Neural cell (in vitro differentiated cells): ENCODE measurements around the gene CLEC4F. TPM values are rescaled to one million over a fixed set of nuclear protein-coding genes. Genes with fewer than 3 reads are reported as not detected.

Experiments used
- H2AFZ ChIP-seq: fragments of 200-600, 300-800 bp; sonication (generic), shearing (Covaris generic); 2 replicates; pipeline ENCODE4 v1.6.0; 2014; ENCODE audit warnings: low read depth, mild to moderate bottlenecking, antibody characterized with exemption, low read length, moderate library complexity
- H3F3A ChIP-seq: fragments of 200-600 bp; shearing (Covaris generic); 2 replicates; pipeline ENCODE4 v1.6.1; 2016; ENCODE audit warnings: mild to moderate bottlenecking, moderate library complexity, mixed read lengths, antibody characterized with exemption, low read length; ENCODE audit not compliant: insufficient read depth, poor library complexity, severe bottlenecking
- H3K27ac ChIP-seq: fragments of 200-600, 300-800 bp; sonication (generic), shearing (Covaris generic); 2 replicates; pipeline ENCODE4 v1.5.1; 2014; ENCODE audit warnings: mild to moderate bottlenecking, low read length, moderate library complexity
- H3K27me3 ChIP-seq: fragments of 300-800, 200-600 bp; sonication (generic), shearing (Covaris generic); 2 replicates; pipeline ENCODE4 v1.6.0; 2014; ENCODE audit warnings: mild to moderate bottlenecking, low read depth, low read length, moderate library complexity; ENCODE audit not compliant: insufficient read depth
- H3K36me3 ChIP-seq: fragments of 300-800, 200-600 bp; sonication (generic), shearing (Covaris generic); 2 replicates; pipeline ENCODE4 v1.5.1; 2014; ENCODE audit warnings: mild to moderate bottlenecking, antibody characterized with exemption, low read length, moderate library complexity; ENCODE audit not compliant: insufficient read depth
- H3K4me2 ChIP-seq: fragments of 300-800, 200-600 bp; sonication (generic), shearing (Covaris generic); 2 replicates; pipeline ENCODE4 v1.6.0; 2014; ENCODE audit warnings: mild to moderate bottlenecking, low read length
- H3K4me3 ChIP-seq: fragments of 300-800, 200-600 bp; sonication (generic), shearing (Covaris generic); 2 replicates; pipeline ENCODE4 v1.5.1; 2014; ENCODE audit warnings: mild to moderate bottlenecking, low read length, moderate library complexity
- H3K79me2 ChIP-seq: fragments of 200-600 bp; shearing (Covaris generic); replicated peaks from 2 replicates; pipeline ENCODE4 v1.6.0; 2014; ENCODE audit warnings: mild to moderate bottlenecking, low read length, moderate library complexity; ENCODE audit not compliant: insufficient read depth
- H3K9ac ChIP-seq: fragments of 300-800, 200-600 bp; sonication (generic), shearing (Covaris generic); 2 replicates; pipeline ENCODE4 v1.6.1; 2016; ENCODE audit warnings: mild to moderate bottlenecking, low read length, mixed read lengths
- H3K9me2 ChIP-seq: fragments of 200-600 bp; shearing (Covaris generic); 2 replicates; pipeline ENCODE4 v1.6.1; 2016; ENCODE audit warnings: mild to moderate bottlenecking, low read length, mixed read lengths; ENCODE audit not compliant: insufficient read depth
- H3K9me3 ChIP-seq: fragments of 200-600, 300-800 bp; sonication (generic), shearing (Covaris generic); 2 replicates; pipeline ENCODE4 v1.6.1; 2016; ENCODE audit warnings: mild to moderate bottlenecking, mixed run types, low read length, moderate library complexity, mixed read lengths
- H4K20me1 ChIP-seq: fragments of 200-600 bp; shearing (Covaris generic); 2 replicates; pipeline ENCODE4 v1.6.1; 2016; ENCODE audit warnings: mild to moderate bottlenecking, mixed run types; ENCODE audit not compliant: insufficient read depth
- CTCF ChIP-seq: fragments of 450-650 bp; IDR thresholded peaks from 2 replicates; pipeline ENCODE4 v1.5.1; 2014; ENCODE audit warnings: antibody characterized with exemption, mild to moderate bottlenecking, moderate library complexity; ENCODE audit not compliant: poor library complexity, severe bottlenecking
- EP300 ChIP-seq: fragments of 450-650 bp; conservative IDR thresholded peaks from 2 replicates; pipeline ENCODE4 v1.6.1; 2014; ENCODE audit warnings: antibody characterized with exemption, mild to moderate bottlenecking, moderate library complexity; ENCODE audit not compliant: poor library complexity, severe bottlenecking
- EZH2 ChIP-seq: fragments of 200-600, 300-800 bp; shearing (Covaris generic), sonication (generic); IDR thresholded peaks from 2 replicates; pipeline ENCODE4 v1.6.1; 2014; ENCODE audit warnings: antibody characterized with exemption, low read length, borderline replicate concordance, mild to moderate bottlenecking; ENCODE audit not compliant: insufficient read depth, poor library complexity, severe bottlenecking
- MXI1 ChIP-seq: fragments of 450-650 bp; conservative IDR thresholded peaks from 2 replicates; pipeline ENCODE4 v1.6.1; 2014; ENCODE audit warnings: antibody characterized with exemption, mild to moderate bottlenecking; ENCODE audit not compliant: poor library complexity, severe bottlenecking
- POLR2AphosphoS5 ChIP-seq: IDR thresholded peaks from 2 replicates; pipeline ENCODE4 v1.6.1; 2012
- RAD21 ChIP-seq: fragments of 450-650 bp; conservative IDR thresholded peaks from 2 replicates; pipeline ENCODE4 v1.6.1; 2014; ENCODE audit warnings: antibody characterized with exemption, mild to moderate bottlenecking, moderate library complexity
- REST ChIP-seq: IDR thresholded peaks from 2 replicates; pipeline ENCODE4 v1.6.1; 2012; ENCODE audit warnings: borderline replicate concordance
- SMC3 ChIP-seq: fragments of 450-650 bp; conservative IDR thresholded peaks from 2 replicates; pipeline ENCODE4 v1.6.1; 2014; ENCODE audit warnings: antibody characterized with exemption, mild to moderate bottlenecking, moderate library complexity; ENCODE audit not compliant: poor library complexity
- TAF1 ChIP-seq: IDR thresholded peaks from 2 replicates; pipeline ENCODE4 v1.6.1; 2012; ENCODE audit warnings: low read depth
- polyA plus RNA-seq: library from polyadenylated mRNA; depleted of rRNA; stranded (reverse); fragments of >200 nt; gene quantifications from 2 replicates; pipeline ENCODE4 v1.2.3, GENCODE V29; 2014

The CLEC4F gene
- polyA plus RNA-seq, 1 donor from 2014 or later, result not detected

GRCh38 chr2:70767699-70768589, 52.5 kb downstream of the CLEC4F start, which contains the start of gene ADD2:
Gene ADD2, minus strand, starts transcription at chr2:70768200. Its CDS starts 61,792 bp downstream, at chr2:70706408.
- peak within 1 kb of the TSS; percentile 98 for H3K9ac ChIP-seq
- peak within 1 kb of the TSS; percentile 88 for H3K27ac ChIP-seq
- no peaks in the 10 kb centered on the region for H3F3A ChIP-seq
- H2AFZ ChIP-seq, result peak within 1 kb of the TSS; percentile 87
- H3K4me3 ChIP-seq, result peak within 1 kb of the TSS; percentile 97
- H3K27me3 ChIP-seq, result no peaks in the 10 kb centered on the region
- no peaks in the 10 kb centered on the region for H3K9me2 ChIP-seq
- TF ChIP-seq EZH2 (no peak), REST (peak; percentile 80), MXI1 (peak; percentile 21), TAF1 (peak; percentile 80), CTCF (peak; percentile 65), EP300 (no peak), SMC3 (peak; percentile 62), RAD21 (peak; percentile 45), POLR2AphosphoS5 (peak; percentile 79)
- H3K36me3 ChIP-seq, result no peaks in the 10 kb centered on the region
- peaks cover 39% of the 10 kb centered on the region for H3K79me2 ChIP-seq
- peak within 1 kb of the TSS; percentile 98 for H3K4me2 ChIP-seq
- no peaks in the 10 kb centered on the region for H3K9me3 ChIP-seq
- H4K20me1 ChIP-seq, result no peaks in the 10 kb centered on the region

- Histone ChIP-seq H3K9me3 (no peaks in the 10 kb centered on the region), H3K79me2 (peaks cover 43% of the 10 kb centered on the region), H3K36me3 (no peaks in the 10 kb centered on the region), H3K4me3 (peak overlapping the region; percentile 97), H2AFZ (peak overlapping the region; percentile 87), H3K27me3 (no peaks in the 10 kb centered on the region), H3K27ac (peak overlapping the region; percentile 88), H3F3A (no peaks in the 10 kb centered on the region), H3K9me2 (no peaks in the 10 kb centered on the region), H3K9ac (peak overlapping the region; percentile 98), H4K20me1 (no peaks in the 10 kb centered on the region), H3K4me2 (peak overlapping the region; percentile 98)
- TF ChIP-seq EP300 (no peak), RAD21 (peak; percentile 8), TAF1 (no peak), REST (no peak), MXI1 (peak; percentile 85)
Observed at GRCh38 chr2:70767079-70767698, 53.2 kb downstream of the CLEC4F start.
